ENCODE data around the gene SUV39H2.

Gene SUV39H2

DNA sequence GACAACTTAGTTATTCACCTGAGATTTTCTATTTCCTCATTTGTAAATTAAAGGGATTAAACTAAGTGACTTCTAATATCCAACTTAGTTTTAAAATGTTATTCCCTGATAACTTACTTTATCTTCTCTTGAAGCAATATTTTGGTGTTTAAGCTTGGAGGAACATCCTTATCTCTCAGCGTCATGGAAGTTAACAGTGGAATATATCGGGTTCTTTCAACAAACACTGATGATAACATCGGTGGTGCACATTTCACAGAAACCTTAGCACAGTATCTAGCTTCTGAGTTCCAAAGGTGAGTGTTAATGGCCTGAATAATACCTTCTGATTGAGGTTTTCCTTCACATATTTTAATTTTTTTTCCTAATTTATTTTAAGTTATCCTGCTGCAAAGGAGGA, 26.4 kb upstream of the SUV39H2 start:
- no peak overlapping the region for H3K27ac ChIP-seq (ENCODE audit: low read length)
- H4K20me1 ChIP-seq (ENCODE audit: insufficient read depth, low read length): no peaks in the 10 kb centered on the region
- no peaks in the 10 kb centered on the region for H3K4me1 ChIP-seq (ENCODE audit: low read length)
- no peaks in the 10 kb centered on the region for H3K9me3 ChIP-seq (ENCODE audit: insufficient read depth, low read length)
- H3K36me3 ChIP-seq (replicated peaks; ENCODE audit: low read depth, low read length): peaks cover 16% of the 10 kb centered on the region
- no peak overlapping the region for H3K4me3 ChIP-seq (ENCODE audit: low read length)
- no peak overlapping the region for H3K9ac ChIP-seq (ENCODE audit: low read length)
- H2AFZ ChIP-seq (ENCODE audit: low read depth, low read length): no peak overlapping the region
- no peaks in the 10 kb centered on the region for H3K27me3 ChIP-seq (ENCODE audit: low read depth, low read length)
- H3K79me2 ChIP-seq (ENCODE audit: low read length): no peaks in the 10 kb centered on the region
- no peak overlapping the region for H3K4me2 ChIP-seq (ENCODE audit: low read length)
- TF ChIP-seq, protein P1, sequence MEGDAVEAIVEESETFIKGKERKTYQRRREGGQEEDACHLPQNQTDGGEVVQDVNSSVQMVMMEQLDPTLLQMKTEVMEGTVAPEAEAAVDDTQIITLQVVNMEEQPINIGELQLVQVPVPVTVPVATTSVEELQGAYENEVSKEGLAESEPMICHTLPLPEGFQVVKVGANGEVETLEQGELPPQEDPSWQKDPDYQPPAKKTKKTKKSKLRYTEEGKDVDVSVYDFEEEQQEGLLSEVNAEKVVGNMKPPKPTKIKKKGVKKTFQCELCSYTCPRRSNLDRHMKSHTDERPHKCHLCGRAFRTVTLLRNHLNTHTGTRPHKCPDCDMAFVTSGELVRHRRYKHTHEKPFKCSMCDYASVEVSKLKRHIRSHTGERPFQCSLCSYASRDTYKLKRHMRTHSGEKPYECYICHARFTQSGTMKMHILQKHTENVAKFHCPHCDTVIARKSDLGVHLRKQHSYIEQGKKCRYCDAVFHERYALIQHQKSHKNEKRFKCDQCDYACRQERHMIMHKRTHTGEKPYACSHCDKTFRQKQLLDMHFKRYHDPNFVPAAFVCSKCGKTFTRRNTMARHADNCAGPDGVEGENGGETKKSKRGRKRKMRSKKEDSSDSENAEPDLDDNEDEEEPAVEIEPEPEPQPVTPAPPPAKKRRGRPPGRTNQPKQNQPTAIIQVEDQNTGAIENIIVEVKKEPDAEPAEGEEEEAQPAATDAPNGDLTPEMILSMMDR (IDR thresholded peaks at IDR 0.05; ENCODE audit: low read depth, low read length): no peak
- no peak for TF ChIP-seq EZH2phosphoT487 (IDR thresholded peaks at IDR 0.05; ENCODE audit: low read depth)

DNA sequence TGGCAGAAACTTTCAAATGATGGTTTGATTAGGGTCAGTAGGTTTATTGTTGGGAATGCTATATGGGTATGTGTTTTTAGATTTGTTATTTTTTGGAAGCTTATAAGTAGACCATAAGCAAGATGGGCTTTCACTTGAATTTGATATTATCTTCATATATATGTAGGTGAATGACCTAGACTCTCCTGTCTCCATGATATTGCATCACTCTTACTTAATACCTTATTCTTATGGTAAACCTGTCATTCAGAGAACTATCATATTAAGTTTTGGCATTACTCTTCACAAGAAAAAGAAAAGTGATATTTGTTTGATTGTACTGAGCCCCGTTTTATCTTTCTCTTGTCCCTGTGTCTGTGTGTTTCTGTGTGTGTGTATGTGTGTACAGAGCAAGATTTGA, 23.2 kb upstream of the SUV39H2 start:
- no peak overlapping the region for H3K4me2 ChIP-seq (ENCODE audit: low read length)
- peaks cover 14% of the 10 kb centered on the region for H3K36me3 ChIP-seq (replicated peaks; ENCODE audit: low read depth, low read length)
- no peaks in the 10 kb centered on the region for H3K79me2 ChIP-seq (ENCODE audit: low read length)

DNA sequence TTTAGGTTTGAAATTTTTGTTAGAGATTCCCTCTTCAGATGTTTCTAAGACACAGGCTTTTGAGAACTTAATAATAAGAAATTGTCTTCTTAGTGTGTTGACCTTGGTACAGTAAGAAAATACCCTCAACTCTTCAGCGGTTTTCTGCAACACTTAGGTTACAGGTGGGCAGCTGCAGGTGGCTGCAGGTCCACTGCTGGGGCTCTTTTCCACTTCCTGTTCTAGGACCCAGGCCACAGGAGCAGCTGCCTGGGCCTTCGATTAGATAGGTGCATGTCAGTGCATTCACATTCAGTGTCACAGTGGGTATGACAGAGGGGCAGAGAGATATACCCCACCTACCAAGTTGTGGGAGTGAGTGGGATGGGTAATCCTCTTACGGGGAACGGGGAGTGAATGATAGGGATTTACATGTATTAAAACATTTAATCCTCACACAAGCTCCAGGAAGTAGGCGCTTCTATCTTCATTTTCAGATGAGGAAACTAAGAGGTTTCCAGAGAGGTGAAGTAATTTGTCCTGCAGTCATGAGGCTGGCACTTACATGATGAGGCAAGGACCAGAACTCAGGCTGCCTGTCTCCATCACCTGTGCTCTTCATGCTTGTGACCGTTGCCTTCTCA, 20.2 kb upstream of the SUV39H2 start:
- H3K27me3 ChIP-seq (ENCODE audit: low read depth, low read length): no peaks in the 10 kb centered on the region
- no peak overlapping the region for H3K9ac ChIP-seq (ENCODE audit: low read length)
- no peaks in the 10 kb centered on the region for H3K79me2 ChIP-seq (ENCODE audit: low read length)
- no peak for TF ChIP-seq EZH2phosphoT487 (IDR thresholded peaks at IDR 0.05; ENCODE audit: low read depth)
- TF ChIP-seq, protein P1 (IDR thresholded peaks at IDR 0.05; ENCODE audit: low read depth, low read length): no peak
- no peak overlapping the region for H3K4me3 ChIP-seq (ENCODE audit: low read length)
- no peak overlapping the region for H3K27ac ChIP-seq (ENCODE audit: low read length)
- H3K4me2 ChIP-seq (ENCODE audit: low read length): no peak overlapping the region
- H3K9me3 ChIP-seq (ENCODE audit: insufficient read depth, low read length): no peaks in the 10 kb centered on the region
- no peak overlapping the region for H2AFZ ChIP-seq (ENCODE audit: low read depth, low read length)
- H3K36me3 ChIP-seq (replicated peaks; ENCODE audit: low read depth, low read length): peaks cover 6% of the 10 kb centered on the region
- H3K4me1 ChIP-seq (ENCODE audit: low read length): no peaks in the 10 kb centered on the region
- no peaks in the 10 kb centered on the region for H4K20me1 ChIP-seq (ENCODE audit: insufficient read depth, low read length)

More for the DNA sequence above, 23.2 kb upstream of the SUV39H2 start:
- TF ChIP-seq, protein P1 (IDR thresholded peaks at IDR 0.05; ENCODE audit: low read depth, low read length): no peak
- TF ChIP-seq EZH2phosphoT487 (IDR thresholded peaks at IDR 0.05; ENCODE audit: low read depth): no peak
- H3K27me3 ChIP-seq (ENCODE audit: low read depth, low read length): no peaks in the 10 kb centered on the region
- H4K20me1 ChIP-seq (ENCODE audit: insufficient read depth, low read length): no peaks in the 10 kb centered on the region
- no peak overlapping the region for H3K27ac ChIP-seq (ENCODE audit: low read length)
- H3K9me3 ChIP-seq (ENCODE audit: insufficient read depth, low read length): no peaks in the 10 kb centered on the region
- no peaks in the 10 kb centered on the region for H3K4me1 ChIP-seq (ENCODE audit: low read length)
- H2AFZ ChIP-seq (ENCODE audit: low read depth, low read length): no peak overlapping the region
- no peak overlapping the region for H3K9ac ChIP-seq (ENCODE audit: low read length)
- H3K4me3 ChIP-seq (ENCODE audit: low read length): no peak overlapping the region

DNA sequence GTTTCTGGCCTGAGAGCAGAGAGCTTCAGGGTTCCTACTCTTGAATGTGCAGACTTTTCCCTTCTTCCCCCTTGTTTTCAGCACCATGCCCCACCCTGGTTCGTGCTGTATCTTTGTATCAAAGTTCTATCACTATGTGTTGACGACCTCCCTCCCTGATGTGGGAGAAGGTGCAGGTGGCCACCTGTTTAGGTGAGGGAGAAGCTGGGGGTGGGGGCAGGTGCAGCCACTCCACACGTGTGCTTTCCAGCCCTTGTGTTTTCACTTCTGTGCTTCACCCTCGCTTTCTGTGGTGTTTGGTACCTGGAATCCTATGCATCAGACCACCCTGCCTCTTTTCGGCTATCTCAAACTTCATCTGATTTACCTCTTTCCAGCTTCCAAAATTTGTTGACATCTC, 19.6 kb upstream of the SUV39H2 start:
- no peaks in the 10 kb centered on the region for H3K4me1 ChIP-seq (ENCODE audit: low read length)
- no peaks in the 10 kb centered on the region for H3K79me2 ChIP-seq (ENCODE audit: low read length)
- no peak overlapping the region for H3K4me2 ChIP-seq (ENCODE audit: low read length)
- no peak overlapping the region for H3K27ac ChIP-seq (ENCODE audit: low read length)
- no peaks in the 10 kb centered on the region for H3K27me3 ChIP-seq (ENCODE audit: low read depth, low read length)
- peaks cover 6% of the 10 kb centered on the region for H3K36me3 ChIP-seq (replicated peaks; ENCODE audit: low read depth, low read length)
- no peaks in the 10 kb centered on the region for H4K20me1 ChIP-seq (ENCODE audit: insufficient read depth, low read length)
- no peak for TF ChIP-seq EZH2phosphoT487 (IDR thresholded peaks at IDR 0.05; ENCODE audit: low read depth)
- TF ChIP-seq, protein P1 (IDR thresholded peaks at IDR 0.05; ENCODE audit: low read depth, low read length): no peak
- no peaks in the 10 kb centered on the region for H3K9me3 ChIP-seq (ENCODE audit: insufficient read depth, low read length)
- H3K4me3 ChIP-seq (ENCODE audit: low read length): no peak overlapping the region
- H3K9ac ChIP-seq (ENCODE audit: low read length): no peak overlapping the region
- no peak overlapping the region for H2AFZ ChIP-seq (ENCODE audit: low read depth, low read length)
